K562 (cell line): Measurements from ENCODE around the gene ACTN4. TPM values are rescaled to one million over a fixed set of nuclear protein-coding genes. Genes with fewer than 3 reads are reported as not detected.

Source experiments
- CEBPG ChIP-seq, 3 experiments: fragments of 200-800 bp in 1 of 3; sonication (Bioruptor generic) in 1 of 3; sonication (generic) in 1 of 3; formaldehyde crosslinking in 1 of 3; IDR thresholded peaks in 2 of 3; conservative IDR thresholded peaks in 1 of 3; 2 replicates each; pipeline versions ENCODE4 v1.6.1 to v1.8.0; 2016 to 2022; ENCODE audit warnings: missing compliant biosample characterization in 2 of 3, missing genetic modification characterization in 2 of 3, mild to moderate bottlenecking in 1 of 3, missing genetic modification reagents in 1 of 3
- CREB1 ChIP-seq, 2 experiments: sonication (generic) in 1 of 2; formaldehyde crosslinking in 1 of 2; IDR thresholded peaks; 2 replicates each; pipeline versions ENCODE4 v1.6.1 to v1.8.0; 2012 to 2022; ENCODE audit warnings: inconsistent platforms in 1 of 2, mild to moderate bottlenecking in 1 of 2, missing genetic modification reagents in 1 of 2, moderate library complexity in 1 of 2
- DEAF1 ChIP-seq: fragments of 450-650 bp; formaldehyde crosslinking; IDR thresholded peaks from 2 replicates; pipeline ENCODE4 v1.4.0; 2020; ENCODE audit warnings: mild to moderate bottlenecking, moderate library complexity
- HDAC8 ChIP-seq: fragments of 450-650 bp; IDR thresholded peaks from 2 replicates; pipeline ENCODE4 v1.6.1; 2016; ENCODE audit warnings: mild to moderate bottlenecking, missing genetic modification characterization, moderate library complexity, missing compliant biosample characterization
- HDGF ChIP-seq: fragments of 450-650 bp; IDR thresholded peaks from 2 replicates; pipeline ENCODE4 v1.6.1; 2016
- KDM4B ChIP-seq, 2 experiments: fragments of 450-650 bp in 1 of 2; sonication (generic) in 1 of 2; IDR thresholded peaks; 2 replicates each; pipeline ENCODE4 v1.6.1; 2016 to 2017; ENCODE audit warnings: borderline replicate concordance in 2 of 2, antibody characterized with exemption in 1 of 2, low read depth in 1 of 2, mild to moderate bottlenecking in 1 of 2
- MEIS2 ChIP-seq: fragments of 450-650 bp; IDR thresholded peaks from 2 replicates; pipeline ENCODE4 v1.6.1; 2014; ENCODE audit warnings: mild to moderate bottlenecking; ENCODE audit not compliant: partially characterized antibody
- MTA3 ChIP-seq: fragments of 450-650 bp; formaldehyde crosslinking; IDR thresholded peaks from 2 replicates; pipeline ENCODE4 v1.6.1; 2017; ENCODE audit warnings: mild to moderate bottlenecking, borderline replicate concordance
- NR3C1 ChIP-seq: sonication (generic); formaldehyde crosslinking; IDR thresholded peaks from 2 replicates; pipeline ENCODE4 v1.8.1; 2022; ENCODE audit warnings: missing genetic modification reagents
- RBM39 ChIP-seq: fragments of 200-400 bp; formaldehyde crosslinking; optimal IDR thresholded peaks from 2 replicates; pipeline ENCODE3; 2018; ENCODE audit warnings: low read depth, low read length
- TEAD1 ChIP-seq, 2 experiments: fragments of 450-650 bp in 1 of 2; sonication (generic) in 1 of 2; formaldehyde crosslinking; IDR thresholded peaks; 2 replicates each; pipeline versions ENCODE4 v1.4.0 to v1.8.0; 2020 to 2022; ENCODE audit warnings: mild to moderate bottlenecking in 2 of 2, missing genetic modification reagents in 1 of 2
- ZC3H11A ChIP-seq: IDR thresholded peaks from 2 replicates; pipeline ENCODE4 v1.6.1; 2012; ENCODE audit warnings: low read depth, low read length, improper control_type of control experiment
- ZNF197 ChIP-seq: fragments of 200-800 bp; sonication (Bioruptor generic); IDR thresholded peaks from 2 replicates; pipeline ENCODE4 v1.6.1; 2016; ENCODE audit warnings: low read depth, missing genetic modification characterization, missing compliant biosample characterization
- ZNF217 ChIP-seq: sonication (generic); formaldehyde crosslinking; IDR thresholded peaks from 2 replicates; pipeline ENCODE4 v1.8.0; 2022; ENCODE audit warnings: mild to moderate bottlenecking, missing genetic modification reagents
- ZNF584 ChIP-seq: fragments of 200-800 bp; sonication (Bioruptor generic); IDR thresholded peaks from 2 replicates; pipeline ENCODE4 v1.6.1; 2016; ENCODE audit warnings: low read depth, mild to moderate bottlenecking, missing genetic modification characterization, missing compliant biosample characterization
- ZNF740 ChIP-seq, 3 experiments: fragments of 200-800 bp in 1 of 3; sonication (Bioruptor generic) in 1 of 3; sonication (generic) in 1 of 3; formaldehyde crosslinking in 1 of 3; IDR thresholded peaks; 2 replicates each; pipeline versions ENCODE4 v1.6.1 to v1.8.0; 2016 to 2022; ENCODE audit warnings: mild to moderate bottlenecking in 2 of 3, missing compliant biosample characterization in 2 of 3, missing genetic modification characterization in 2 of 3, missing genetic modification reagents in 1 of 3
- polyA plus RNA-seq, 8 experiments: library from polyadenylated mRNA; depleted of rRNA in 4 of 8; stranded (reverse) in 5 of 8; unstranded in 3 of 8; fragments of >200 nt; fragmentation: Nextera tagmentation in 2 of 8; fragmentation: Illumina TruSeq in 1 of 8; extraction: Ambion mirVana in 2 of 8; extraction: Trizol in 1 of 8; gene quantifications; 2 replicates each; pipeline versions ENCODE4 v1.2.1 to v1.2.3, GENCODE V29; 2011 to 2014; ENCODE audit warnings: inconsistent platforms in 1 of 8, missing spikeins in 1 of 8
- total RNA-seq, 7 experiments: library from RNA; depleted of rRNA in 6 of 7; stranded (reverse); fragments of >200 nt in 6 of 7; fragmentation: Illumina TruSeq in 2 of 7; extraction: Trizol in 2 of 7; gene quantifications; 2 replicates each; pipeline versions ENCODE4 v1.2.1 to v1.2.3, GENCODE V29; 2011 to 2021; ENCODE audit warnings: low replicate concordance in 1 of 7
- TF ChIP-seq, protein P1 (sequence below): fragments of 250-450 bp; sonication (Bioruptor Pico); IDR thresholded peaks from 2 replicates; pipeline ENCODE4 v1.4.0; 2020; ENCODE audit warnings: mild to moderate bottlenecking, moderate library complexity
- TF ChIP-seq, protein P2 (sequence below): sonication (generic); formaldehyde crosslinking; IDR thresholded peaks from 2 replicates; pipeline ENCODE4 v1.8.1; 2023; ENCODE audit warnings: mild to moderate bottlenecking, missing genetic modification reagents

Gene ACTN4
- total and polyA plus RNA-seq, 9 of the 15 experiments (the other 6 are each of a cell fraction or from before 2014, with no cell fraction given), result 3.1 to 385 (median 125) TPM

- TF ChIP-seq, protein P1, sequence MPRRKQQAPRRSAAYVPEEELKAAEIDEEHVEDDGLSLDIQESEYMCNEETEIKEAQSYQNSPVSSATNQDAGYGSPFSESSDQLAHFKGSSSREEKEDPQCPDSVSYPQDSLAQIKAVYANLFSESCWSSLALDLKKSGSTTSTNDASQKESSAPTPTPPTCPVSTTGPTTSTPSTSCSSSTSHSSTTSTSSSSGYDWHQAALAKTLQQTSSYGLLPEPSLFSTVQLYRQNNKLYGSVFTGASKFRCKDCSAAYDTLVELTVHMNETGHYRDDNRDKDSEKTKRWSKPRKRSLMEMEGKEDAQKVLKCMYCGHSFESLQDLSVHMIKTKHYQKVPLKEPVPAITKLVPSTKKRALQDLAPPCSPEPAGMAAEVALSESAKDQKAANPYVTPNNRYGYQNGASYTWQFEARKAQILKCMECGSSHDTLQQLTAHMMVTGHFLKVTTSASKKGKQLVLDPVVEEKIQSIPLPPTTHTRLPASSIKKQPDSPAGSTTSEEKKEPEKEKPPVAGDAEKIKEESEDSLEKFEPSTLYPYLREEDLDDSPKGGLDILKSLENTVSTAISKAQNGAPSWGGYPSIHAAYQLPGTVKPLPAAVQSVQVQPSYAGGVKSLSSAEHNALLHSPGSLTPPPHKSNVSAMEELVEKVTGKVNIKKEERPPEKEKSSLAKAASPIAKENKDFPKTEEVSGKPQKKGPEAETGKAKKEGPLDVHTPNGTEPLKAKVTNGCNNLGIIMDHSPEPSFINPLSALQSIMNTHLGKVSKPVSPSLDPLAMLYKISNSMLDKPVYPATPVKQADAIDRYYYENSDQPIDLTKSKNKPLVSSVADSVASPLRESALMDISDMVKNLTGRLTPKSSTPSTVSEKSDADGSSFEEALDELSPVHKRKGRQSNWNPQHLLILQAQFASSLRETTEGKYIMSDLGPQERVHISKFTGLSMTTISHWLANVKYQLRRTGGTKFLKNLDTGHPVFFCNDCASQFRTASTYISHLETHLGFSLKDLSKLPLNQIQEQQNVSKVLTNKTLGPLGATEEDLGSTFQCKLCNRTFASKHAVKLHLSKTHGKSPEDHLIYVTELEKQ, result no peak
- TF ChIP-seq KDM4B (IDR thresholded peaks at IDR 0.05; ENCODE audit: borderline replicate concordance in 2 of 2, low read depth in 1 of 2) (no peak), CEBPG (CRISPR knock-in tag; IDR thresholded peaks at IDR 0.05) (peak; percentile 55), CEBPG (tag; conservative IDR thresholded peaks at IDR 0.05 in 1 of 2, IDR thresholded peaks at IDR 0.05 in 1 of 2) (peak; percentile 84 to 87), DEAF1 (no peak), NR3C1 (CRISPR knock-in tag) (no peak), TEAD1 (CRISPR knock-in tag; IDR thresholded peaks at IDR 0.05) (no peak), RBM39 (no peak), ZNF584 (CRISPR knock-in tag) (no peak), MEIS2 (peak; percentile 14), ZNF740 (CRISPR knock-in tag; IDR thresholded peaks at IDR 0.05) (no peak), ZNF740 (tag; IDR thresholded peaks at IDR 0.05) (no peak), ZC3H11A (no peak), CREB1 (IDR thresholded peaks at IDR 0.05) (no peak), CREB1 (CRISPR knock-in tag; IDR thresholded peaks at IDR 0.05) (no peak), HDGF (no peak), MTA3 (0 out of 2 replicates have a peak, but pooled peaks have one; percentile 16), ZNF217 (CRISPR knock-in tag) (no peak), HDAC8 (tag) (no peak), ZNF197 (CRISPR knock-in tag) (no peak)
- TF ChIP-seq, protein P2, sequence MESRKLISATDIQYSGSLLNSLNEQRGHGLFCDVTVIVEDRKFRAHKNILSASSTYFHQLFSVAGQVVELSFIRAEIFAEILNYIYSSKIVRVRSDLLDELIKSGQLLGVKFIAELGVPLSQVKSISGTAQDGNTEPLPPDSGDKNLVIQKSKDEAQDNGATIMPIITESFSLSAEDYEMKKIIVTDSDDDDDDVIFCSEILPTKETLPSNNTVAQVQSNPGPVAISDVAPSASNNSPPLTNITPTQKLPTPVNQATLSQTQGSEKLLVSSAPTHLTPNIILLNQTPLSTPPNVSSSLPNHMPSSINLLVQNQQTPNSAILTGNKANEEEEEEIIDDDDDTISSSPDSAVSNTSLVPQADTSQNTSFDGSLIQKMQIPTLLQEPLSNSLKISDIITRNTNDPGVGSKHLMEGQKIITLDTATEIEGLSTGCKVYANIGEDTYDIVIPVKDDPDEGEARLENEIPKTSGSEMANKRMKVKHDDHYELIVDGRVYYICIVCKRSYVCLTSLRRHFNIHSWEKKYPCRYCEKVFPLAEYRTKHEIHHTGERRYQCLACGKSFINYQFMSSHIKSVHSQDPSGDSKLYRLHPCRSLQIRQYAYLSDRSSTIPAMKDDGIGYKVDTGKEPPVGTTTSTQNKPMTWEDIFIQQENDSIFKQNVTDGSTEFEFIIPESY (CRISPR knock-in tag), result no peak
Measured at GRCh38 chr19:38664503-38665211, 17.2 kb downstream of the ACTN4 start (continued).
